GM21447 (cell line): ENCODE results near the gene HDHD5.
"Not testable (repeated sequence)": the region's sequence is repeated elsewhere in the genome, so short reads cannot be mapped to it uniquely, and the experiment has no call there.

ENCODE experiments used
- ATAC-seq: cut with Tn5 transposase; IDR thresholded peaks from one replicate; pipeline ENCODE4 v1.9.1; 2021; ENCODE audit not compliant: unreplicated experiment

The HDHD5 gene

GRCh38 chr22:17157714-17158113 lies 1.4 kb downstream of the HDHD5 start:
- no peak for ATAC-seq

- ATAC-seq, result no peak
These were observed 3.1 kb downstream of the HDHD5 start for GRCh38 chr22:17155941-17156340.

- no peak for ATAC-seq
These were observed 6.1 kb downstream of the HDHD5 start for GRCh38 chr22:17152971-17153370.

- ATAC-seq, result no peak
These were observed 6.7 kb downstream of the HDHD5 start for GRCh38 chr22:17152340-17152739.

- ATAC-seq, result no peak
These were observed 9.8 kb downstream of the HDHD5 start for GRCh38 chr22:17149076-17149815.

- not testable (repeated sequence) for ATAC-seq
These were observed 11.6 kb downstream of the HDHD5 start for GRCh38 chr22:17147458-17147857.

- no peak for ATAC-seq
These were observed 13.9 kb downstream of the HDHD5 start for GRCh38 chr22:17145021-17145680.

- no peak for ATAC-seq
These were observed 15.3 kb downstream of the HDHD5 start for GRCh38 chr22:17143826-17144225.

GRCh38 chr22:17143101-17143500 lies 16.0 kb downstream of the HDHD5 start:
- no peak for ATAC-seq

- ATAC-seq, result no peak
These were observed 18.0 kb downstream of the HDHD5 start for GRCh38 chr22:17140826-17141766.

GRCh38 chr22:17140022-17140421 lies 19.1 kb downstream of the HDHD5 start:
- no peak for ATAC-seq

GRCh38 chr22:17138513-17138912 lies 20.6 kb downstream of the HDHD5 start:
- no peak for ATAC-seq

GRCh38 chr22:17137861-17138425 lies 21.1 kb downstream of the HDHD5 start:
- no peak for ATAC-seq

- no peak for ATAC-seq
These were observed 21.9 kb downstream of the HDHD5 start for GRCh38 chr22:17137170-17137569.

- ATAC-seq, result no peak
These were observed 23.8 kb downstream of the HDHD5 start for GRCh38 chr22:17135153-17135760.

GRCh38 chr22:17133137-17133536 lies 25.9 kb downstream of the HDHD5 start:
- ATAC-seq, result no peak

GRCh38 chr22:17132112-17132511 lies 27.0 kb downstream of the HDHD5 start:
- ATAC-seq, result no peak

- no peak for ATAC-seq
These were observed 27.4 kb downstream of the HDHD5 start for GRCh38 chr22:17131686-17132085.

GRCh38 chr22:17130199-17130598 lies 28.9 kb downstream of the HDHD5 start:
- ATAC-seq, result no peak

- no peak for ATAC-seq
These were observed 37.6 kb downstream of the HDHD5 start, which contains the start of gene TMEM121B for GRCh38 chr22:17121233-17122195. TSS of gene TMEM121B (minus strand) at chr22:17121360. CDS start at chr22:17121127, 233 bp downstream.
